OCI-LY7 (cell line): ENCODE data around the gene MED31.
"Not testable (repeated sequence)": the region's sequence is repeated elsewhere in the genome, so short reads cannot be mapped to it uniquely, and the experiment has no call there.

Experiments used
- CTCF ChIP-seq: fragments of 200-600 bp; sonication (generic); conservative IDR thresholded peaks from 2 replicates; pipeline ENCODE4 v1.5.1; 2014; ENCODE audit warnings: mild to moderate bottlenecking, antibody characterized with exemption, low read length, moderate library complexity, mixed read lengths
- EZH2phosphoT487 ChIP-seq: fragments of 200-600 bp; sonication (generic); IDR thresholded peaks from 2 replicates; pipeline ENCODE4 v1.6.1; 2018; ENCODE audit warnings: low read depth, borderline replicate concordance, mild to moderate bottlenecking, mixed run types, antibody characterized with exemption, low read length, moderate library complexity, mixed read lengths

- TF ChIP-seq CTCF, EZH2phosphoT487: not testable (repeated sequence)
These were observed 58.0 kb downstream of the MED31 start for GRCh38 chr17:6593371-6593770.
